NK-92 (cell line): ENCODE results near the gene FAM20C.

Experiments
- DNase-seq: peaks from one replicate; lab custom pipeline; 2025; ENCODE audit not compliant: unreplicated experiment; lab: John Stamatoyannopoulos, UW

Gene FAM20C

GRCh38 chr7:208130-208673 is 15.8 kb downstream of the FAM20C start:
- DNase-seq, result no peak

- no peak for DNase-seq
Measured at GRCh38 chr7:208816-209215, 16.4 kb downstream of the FAM20C start.

GRCh38 chr7:209416-209815 is 17.0 kb downstream of the FAM20C start:
- no peak for DNase-seq

DNA sequence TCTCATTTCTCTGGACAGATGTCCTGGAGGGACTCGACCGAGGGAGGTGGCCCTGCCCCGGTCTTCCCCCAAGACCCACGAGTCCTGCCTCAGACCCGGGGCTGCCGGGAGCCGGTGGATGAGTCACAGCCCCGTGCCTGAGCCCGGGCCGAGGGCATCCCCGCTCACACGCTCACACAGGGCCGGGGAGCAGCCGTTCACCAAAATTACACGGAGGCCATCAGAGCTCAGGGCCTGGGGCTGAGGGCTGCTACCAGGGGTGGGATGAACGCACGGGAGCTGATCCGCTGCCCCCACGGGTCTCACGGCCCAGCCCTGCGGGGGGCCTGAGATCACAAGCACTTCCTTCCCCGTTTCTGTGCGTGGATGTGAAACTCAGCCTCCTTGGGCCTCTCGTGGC is 17.5 kb downstream of the FAM20C start:
- no peak for DNase-seq

DNA sequence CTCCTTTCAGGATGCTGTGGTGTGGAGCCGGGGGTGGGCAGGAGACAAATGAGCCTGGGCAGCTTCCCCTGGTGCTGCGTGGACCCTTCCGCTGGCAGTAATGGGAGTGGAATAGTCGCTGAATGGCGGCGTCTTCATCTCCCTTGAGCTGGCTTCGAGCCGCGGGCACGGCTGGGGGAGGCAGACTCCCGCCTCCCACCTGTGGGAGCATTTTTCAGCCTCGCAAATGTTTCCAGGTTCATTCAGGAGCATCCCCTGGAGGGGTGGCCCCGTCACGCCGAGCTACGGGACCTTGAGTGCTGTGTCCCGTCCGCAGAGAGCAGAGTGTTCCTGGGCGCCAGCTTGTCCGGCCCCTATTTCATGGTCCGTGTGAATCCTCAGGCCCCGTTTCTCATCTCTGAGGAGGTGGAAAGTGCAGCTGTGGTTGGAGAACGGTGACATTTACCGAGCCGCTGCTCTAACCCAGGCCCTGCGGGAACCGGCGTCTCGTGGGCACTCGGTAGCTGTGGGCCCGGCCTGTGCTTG is 18.1 kb downstream of the FAM20C start:
- no peak for DNase-seq

- DNase-seq, result no peak
Measured at GRCh38 chr7:211033-211714, 18.8 kb downstream of the FAM20C start.

DNA sequence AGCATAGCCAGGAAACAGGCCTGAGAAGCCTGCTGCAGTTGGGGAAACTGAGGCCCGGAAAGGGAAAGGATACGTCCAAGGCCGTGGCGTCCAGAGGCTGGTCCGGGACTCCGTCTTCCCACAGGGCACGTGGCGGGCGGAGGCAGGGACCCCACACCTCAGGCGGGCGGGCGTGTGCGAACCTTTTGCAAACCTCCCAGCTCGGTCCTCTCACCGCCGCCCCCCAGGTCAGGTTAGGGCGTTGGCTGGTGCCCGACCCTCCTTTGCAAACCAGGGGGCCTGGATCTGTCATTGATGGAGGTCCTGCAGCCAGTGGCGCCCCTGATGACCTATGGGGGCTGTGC is 19.3 kb downstream of the FAM20C start:
- no peak for DNase-seq

DNA sequence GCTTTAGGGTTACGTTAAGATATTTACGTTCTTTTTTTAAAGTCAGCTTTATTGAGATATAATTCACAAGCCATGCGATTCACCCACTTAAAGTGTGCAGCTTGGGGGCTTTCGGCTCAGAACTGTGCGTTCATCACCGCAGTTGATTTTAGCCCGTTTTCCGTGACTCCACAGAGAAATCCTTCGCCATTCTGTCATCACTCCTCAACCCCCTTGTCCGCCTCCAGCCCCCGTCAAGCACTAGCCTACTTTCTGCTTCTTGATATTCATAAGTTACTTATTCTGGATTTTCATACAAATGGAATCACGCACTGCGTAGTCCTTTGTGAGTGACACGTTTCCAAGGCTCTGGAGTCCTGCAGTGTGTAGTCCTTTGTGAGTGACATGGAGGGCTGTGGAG is 20.4 kb downstream of the FAM20C start:
- no peak for DNase-seq

DNA sequence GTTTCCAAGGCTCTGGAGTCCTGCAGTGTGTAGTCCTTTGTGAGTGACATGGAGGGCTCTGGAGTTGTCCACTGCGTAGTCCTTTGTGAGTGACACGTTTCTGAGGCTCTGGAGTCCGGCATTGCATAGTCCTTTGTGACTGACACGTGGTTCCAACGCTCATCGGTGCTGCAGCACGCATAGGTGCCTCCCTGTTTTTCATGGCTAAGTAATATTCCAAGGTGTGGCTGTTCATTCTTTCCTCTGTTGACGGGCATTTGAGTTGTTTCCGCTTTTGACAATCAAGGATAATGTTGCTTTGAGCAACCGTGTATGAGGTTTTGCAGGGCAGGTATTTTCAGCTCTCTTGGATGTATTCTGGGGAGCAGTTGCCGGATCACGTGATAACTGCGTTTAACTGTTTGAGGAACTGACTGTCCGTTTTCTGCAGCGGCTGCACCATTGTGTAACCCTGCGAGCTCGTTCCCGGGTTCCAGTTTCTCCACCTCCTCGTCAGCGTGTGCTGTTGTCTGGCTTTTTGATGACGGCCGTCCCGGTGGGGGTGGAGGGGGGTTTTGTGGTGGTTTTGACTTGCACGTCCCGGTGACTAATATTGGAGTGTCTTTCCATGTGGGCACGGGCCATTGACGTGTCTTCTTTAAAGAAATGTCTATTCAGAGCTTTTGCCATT is 21.1 kb downstream of the FAM20C start:
- DNase-seq, result no peak

DNA sequence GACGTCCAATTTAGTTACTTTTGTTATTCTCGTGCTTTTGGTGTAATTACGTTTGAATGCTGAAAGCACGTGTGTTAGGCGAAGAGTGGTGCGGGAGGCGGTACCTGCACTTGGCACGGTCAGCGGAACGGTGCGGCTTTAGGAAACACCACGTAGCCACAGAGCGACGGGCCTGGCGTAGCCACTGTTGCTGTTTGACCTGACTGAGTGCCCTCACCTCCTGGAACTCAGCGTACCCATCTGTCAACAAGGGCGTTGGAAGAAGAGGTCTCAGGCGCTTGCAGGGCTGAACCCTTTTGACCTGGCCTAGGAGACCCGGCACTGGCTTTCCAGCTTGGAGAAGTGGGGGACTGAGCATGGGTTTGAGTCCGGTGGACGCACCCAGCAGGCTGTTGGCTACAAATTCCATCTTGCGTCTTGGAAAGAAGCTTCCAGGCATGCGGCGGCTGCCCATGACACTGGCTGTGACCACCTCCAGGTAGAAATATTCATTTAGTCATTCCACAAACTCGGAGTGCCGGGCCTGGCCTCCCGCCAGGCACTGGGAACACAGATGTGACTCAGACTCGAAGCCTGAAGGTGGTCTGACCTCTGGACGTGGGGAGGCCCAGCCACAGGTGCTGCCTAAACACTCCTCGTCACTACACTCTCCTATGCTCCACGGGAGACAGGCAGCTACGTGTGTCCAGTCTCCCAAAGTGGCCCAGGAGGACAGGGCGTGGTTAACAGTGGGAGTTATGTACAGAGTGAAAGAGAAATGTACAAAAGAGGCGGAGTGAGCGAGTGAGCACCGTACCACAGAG is 22.2 kb downstream of the FAM20C start:
- no peak for DNase-seq

DNA sequence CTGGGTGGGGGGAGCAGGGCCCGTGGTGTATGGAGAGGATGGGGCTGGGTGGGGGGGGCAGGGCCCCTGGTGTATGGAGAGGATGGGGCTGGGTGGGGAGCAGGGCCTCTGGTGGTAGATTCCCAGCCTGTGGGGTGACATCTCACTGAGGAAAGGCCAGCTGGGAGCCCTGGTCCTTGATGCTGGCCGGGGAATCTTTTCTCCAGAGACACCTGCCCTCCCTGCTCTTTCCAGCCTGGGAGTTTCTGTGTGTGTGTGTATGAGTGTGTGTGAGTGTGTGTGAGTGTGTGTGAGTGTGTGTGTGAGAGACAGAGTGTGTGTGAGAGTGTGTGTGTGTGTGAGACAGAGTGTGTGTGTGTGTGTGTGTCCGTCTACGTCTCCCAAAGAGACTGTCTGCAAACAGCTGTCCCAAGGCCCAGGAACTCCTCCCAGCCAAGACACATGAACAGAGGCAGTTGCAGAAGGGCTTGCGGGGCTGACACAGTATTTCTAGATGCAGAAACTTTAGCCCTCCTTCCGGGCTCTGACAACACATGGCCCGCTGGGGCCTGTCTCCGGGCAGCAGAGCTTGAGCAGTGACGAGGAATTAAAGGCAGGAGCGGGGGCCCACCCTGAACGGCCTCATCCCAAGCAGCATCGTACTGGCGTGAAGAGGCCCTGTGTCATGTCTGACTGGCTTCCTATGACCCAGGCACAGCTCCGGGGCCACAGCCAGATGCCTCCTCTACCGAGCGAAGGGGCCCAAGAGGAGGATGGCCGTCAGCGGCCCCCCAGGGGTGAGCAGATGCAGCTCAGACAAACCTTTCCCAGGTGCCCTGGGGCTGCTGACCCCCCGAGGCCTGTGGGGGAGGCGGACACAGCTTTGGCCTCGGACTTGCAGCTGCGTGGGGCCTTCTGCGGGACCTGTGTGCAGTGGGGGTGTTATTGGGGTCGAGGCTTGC is 24.3 kb downstream of the FAM20C start:
- DNase-seq, result no peak

- no peak for DNase-seq
Measured at GRCh38 chr7:217781-218180, 25.4 kb downstream of the FAM20C start.

GRCh38 chr7:218316-218715 is 25.9 kb downstream of the FAM20C start:
- no peak for DNase-seq

DNA sequence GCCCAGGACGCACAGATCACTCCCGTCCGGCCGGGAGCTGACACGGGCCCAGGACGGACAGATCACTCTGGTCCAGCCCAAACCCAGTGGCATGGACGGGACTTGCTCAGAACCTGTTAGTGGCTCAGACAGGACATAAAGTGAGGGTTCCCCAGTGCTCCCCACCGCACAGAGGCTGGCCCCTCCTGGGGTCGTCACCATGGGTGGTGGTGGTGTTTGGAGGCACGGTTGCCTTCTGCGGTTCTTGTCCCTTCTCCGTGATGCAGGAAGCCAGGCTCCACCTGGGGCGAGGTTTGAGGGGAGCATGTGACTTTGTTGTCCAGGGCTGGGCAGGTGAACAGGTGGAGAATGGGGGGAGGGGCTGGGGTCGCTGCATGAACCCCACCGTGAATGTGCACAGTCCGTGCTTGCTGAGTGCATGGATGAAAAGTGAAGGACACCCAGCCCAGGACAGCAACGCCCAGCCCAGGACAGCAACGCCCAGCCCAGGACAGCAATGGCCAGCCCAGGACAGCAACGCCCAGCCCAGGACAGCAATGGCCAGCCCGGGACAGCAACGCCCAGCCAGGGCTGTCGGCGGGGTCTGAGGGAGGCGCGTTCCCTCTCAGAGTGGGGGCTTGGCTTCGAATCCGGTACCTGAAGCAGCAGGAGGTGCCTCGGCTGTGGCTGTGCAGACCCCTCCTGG is 26.7 kb downstream of the FAM20C start:
- DNase-seq, result no peak

GRCh38 chr7:219581-220150 is 27.3 kb downstream of the FAM20C start:
- no peak for DNase-seq

- DNase-seq, result no peak
Measured at GRCh38 chr7:220151-220841, 27.9 kb downstream of the FAM20C start.

DNA sequence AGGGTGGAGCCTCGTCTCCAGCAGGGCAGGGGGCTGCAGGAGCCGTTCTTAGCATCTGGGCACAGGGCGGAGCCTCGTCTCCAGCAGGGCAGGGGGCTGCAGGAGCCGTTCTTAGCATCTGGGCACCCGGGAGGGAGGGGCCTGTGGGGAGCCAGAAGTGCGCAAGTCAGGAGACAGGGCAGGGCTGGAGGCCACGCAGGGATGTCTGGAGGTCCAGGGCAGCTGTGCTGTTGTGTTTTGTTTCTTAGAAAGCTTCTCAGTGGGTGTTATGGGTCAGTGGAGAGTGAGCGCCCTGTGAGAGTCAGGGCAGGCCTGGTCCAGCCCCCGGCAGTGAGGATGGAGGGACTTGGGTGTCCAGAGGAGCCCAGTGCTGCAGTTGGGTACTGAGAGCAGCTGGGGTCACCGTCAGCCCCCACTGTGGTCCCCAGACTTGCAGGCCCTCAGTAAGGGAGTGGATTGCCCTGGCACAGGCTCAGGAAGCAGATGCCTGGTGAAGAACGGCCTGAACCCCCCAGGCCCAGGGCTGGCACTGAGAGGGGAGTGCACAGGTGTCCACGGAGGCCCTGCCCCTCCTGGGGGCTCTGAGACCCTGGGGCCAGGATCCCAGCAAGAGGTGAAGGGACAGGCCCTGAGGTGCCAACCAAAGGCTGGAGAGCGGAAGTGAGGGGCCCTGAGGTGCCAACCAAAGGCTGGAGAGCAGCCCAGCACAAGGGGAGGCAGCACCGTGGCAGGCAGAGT is 29.8 kb downstream of the FAM20C start:
- no peak for DNase-seq

- no peak for DNase-seq
Measured at GRCh38 chr7:222716-223041, 30.3 kb downstream of the FAM20C start.
